LNCaP clone FGC (cell line): ENCODE measurements around the gene CCDC27.

ENCODE experiments used
- DNase-seq: peaks from one replicate; pipeline ENCODE4 v3.0.0-alpha.2; 2011; ENCODE audit warnings: low read depth
- H3K4me3 ChIP-seq: 2 replicates; pipeline ENCODE4 v1.5.1; 2011; ENCODE audit warnings: mild to moderate bottlenecking, low read depth, low read length, control low read depth
- TF ChIP-seq, protein P1 (sequence below): IDR thresholded peaks from 2 replicates; pipeline ENCODE4 v1.5.1; 2012; ENCODE audit warnings: mild to moderate bottlenecking; ENCODE audit not compliant: control insufficient read depth, insufficient read depth; ENCODE audit errors: extremely low read depth

Gene CCDC27

DNA sequence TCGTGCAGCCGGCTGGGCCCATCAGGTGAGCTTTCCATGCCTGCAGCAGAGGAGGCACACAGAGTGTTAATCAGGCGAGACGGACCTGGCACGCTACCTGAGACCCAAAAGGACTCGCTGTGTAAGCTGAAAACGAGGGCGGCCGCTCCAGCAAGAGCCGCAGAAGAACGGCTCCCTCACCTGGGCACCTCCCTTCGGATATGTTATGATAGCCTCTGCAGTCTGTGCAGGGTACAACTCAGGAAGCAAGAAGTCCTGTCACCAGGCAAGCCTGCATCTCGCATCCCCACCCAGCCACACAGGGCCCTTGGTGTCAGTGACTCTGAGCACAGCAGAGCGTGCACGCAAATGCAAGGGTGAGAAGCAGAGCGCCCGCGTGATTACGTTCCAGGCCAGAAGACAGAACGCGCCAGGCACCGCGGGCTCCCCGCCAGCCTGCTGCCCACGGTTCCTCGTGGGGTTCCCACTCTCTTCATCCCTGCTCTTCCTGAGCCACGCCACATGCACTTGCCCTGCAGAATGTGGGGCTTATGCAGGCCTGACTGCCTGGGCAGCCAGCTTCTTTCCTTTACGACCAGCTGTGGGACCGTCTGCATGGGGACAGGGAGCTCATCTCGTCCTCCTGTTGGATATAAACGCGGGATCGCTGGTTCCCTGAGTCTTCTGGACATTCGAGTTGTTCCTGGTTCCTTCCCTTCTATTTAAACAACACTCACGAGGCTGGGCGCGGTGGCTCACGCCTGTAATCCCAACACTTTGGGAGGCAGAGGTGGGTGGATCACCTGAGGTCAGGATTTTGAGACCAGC is 64.3 kb downstream of the CCDC27 start:
- DNase-seq = no peak
- TF ChIP-seq, protein P1, sequence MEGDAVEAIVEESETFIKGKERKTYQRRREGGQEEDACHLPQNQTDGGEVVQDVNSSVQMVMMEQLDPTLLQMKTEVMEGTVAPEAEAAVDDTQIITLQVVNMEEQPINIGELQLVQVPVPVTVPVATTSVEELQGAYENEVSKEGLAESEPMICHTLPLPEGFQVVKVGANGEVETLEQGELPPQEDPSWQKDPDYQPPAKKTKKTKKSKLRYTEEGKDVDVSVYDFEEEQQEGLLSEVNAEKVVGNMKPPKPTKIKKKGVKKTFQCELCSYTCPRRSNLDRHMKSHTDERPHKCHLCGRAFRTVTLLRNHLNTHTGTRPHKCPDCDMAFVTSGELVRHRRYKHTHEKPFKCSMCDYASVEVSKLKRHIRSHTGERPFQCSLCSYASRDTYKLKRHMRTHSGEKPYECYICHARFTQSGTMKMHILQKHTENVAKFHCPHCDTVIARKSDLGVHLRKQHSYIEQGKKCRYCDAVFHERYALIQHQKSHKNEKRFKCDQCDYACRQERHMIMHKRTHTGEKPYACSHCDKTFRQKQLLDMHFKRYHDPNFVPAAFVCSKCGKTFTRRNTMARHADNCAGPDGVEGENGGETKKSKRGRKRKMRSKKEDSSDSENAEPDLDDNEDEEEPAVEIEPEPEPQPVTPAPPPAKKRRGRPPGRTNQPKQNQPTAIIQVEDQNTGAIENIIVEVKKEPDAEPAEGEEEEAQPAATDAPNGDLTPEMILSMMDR = no peak
- no peak overlapping the region for H3K4me3 ChIP-seq

DNA sequence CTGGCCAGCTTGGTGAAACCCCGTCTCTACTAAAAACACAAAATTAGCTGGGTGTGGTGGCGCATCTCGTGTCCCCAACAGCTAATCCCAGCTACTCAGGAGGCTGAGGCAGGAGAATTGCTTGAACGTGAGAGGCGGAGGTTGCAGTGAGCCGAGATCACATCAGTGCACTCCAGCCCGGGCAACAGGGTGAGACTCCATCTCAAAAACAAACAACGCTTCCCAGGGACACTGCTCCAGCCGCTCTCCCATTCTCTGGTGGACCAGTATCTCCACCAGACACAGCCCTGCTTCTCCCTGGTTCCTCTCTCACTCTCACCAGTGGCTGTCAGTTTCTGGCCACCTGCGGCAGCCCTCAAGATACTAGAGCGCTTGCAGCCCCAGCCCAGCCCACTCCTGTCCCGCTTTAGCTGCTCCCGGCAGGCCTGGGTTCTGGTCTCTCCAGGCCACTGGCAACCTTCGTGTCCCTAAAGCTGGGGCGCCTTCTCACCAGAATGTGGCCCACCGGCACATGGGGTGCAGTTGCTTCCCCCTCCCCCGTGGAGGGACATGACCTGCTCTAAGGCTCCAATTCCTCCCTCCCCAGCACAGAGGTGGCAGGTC is 65.0 kb downstream of the CCDC27 start:
- TF ChIP-seq, protein P1 = no peak
- DNase-seq = no peak
- no peak overlapping the region for H3K4me3 ChIP-seq

DNA sequence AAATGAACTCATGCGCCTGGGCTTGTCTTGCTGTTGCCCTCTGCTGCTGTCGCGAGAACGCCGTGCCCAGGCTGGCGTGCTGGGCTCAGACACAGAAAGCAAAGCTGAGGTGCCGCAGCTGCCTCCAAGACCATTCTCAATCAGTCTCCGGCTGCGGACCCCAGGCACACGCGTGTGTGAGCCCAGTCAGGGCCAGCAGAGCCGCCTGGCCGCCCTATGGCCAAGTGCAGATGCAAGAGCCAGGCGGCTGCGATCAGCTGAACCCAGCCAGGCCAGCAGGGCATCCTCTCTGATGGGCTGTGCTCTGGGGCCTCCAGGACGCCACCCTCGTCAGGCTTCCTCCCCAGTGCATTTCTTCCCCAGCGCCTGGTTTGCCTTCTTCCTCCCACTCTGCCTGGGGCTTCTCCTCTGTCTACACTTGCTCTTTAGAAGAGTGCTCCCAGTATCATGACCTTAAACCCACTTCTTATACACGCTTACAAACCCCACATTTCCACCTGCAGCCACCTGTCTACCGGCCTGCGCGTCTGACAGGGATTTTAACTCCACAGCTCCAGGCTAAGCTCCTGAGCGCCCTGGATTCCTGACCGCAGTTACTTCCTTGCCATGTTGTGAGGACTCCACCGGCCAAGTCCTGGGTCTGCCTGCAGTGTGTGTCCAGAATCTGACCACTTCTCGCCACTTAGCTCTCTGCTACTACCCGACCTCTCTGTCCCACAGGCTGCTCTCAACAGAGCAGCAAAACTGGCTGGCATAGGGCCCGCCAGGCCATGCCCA is 65.8 kb downstream of the CCDC27 start:
- TF ChIP-seq, protein P1 = no peak
- no peak overlapping the region for H3K4me3 ChIP-seq
- no peak for DNase-seq

DNA sequence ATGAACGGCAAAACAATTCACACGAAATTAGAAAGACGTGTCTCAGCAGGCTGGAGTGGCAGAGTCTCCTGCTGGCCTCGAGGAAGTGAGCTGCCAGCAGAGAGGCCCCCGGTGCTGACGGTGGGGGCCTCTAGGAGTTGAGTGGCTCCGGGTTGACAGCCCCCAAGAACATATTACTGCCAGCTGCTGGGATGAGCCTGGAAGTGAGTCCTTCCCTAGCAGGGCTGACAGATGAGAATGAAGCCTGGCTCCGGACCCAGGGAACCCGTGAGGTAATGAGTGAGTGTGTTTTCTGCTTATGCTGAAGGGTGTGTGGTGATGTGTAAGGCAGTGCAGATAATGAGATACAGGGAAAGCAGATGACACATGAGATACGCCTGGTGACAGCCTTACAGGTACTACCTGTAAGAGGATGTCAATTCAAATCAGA is 67.5 kb downstream of the CCDC27 start:
- TF ChIP-seq, protein P1 = no peak
- no peak for DNase-seq
- no peak overlapping the region for H3K4me3 ChIP-seq

DNA sequence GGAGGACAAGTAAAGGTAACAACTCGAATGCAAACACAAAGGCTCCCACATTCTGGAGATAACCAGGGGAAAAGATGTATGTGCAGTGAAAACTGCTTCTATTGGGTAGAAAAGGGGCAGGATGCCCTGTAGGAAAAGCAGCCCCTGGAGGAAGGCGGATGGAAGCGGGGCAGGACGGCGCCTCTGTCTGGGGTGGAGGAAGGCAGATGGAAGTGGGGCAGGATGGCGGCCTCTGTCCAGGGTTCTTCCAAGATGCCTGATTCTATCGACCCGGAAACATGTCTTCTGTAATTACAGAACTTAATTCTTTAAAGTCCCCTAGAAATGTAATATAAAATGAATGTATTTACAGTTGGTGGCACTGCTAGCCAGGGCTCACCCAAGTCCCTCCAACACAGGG is 68.1 kb downstream of the CCDC27 start:
- TF ChIP-seq, protein P1 = no peak
- no peak for DNase-seq
- no peak overlapping the region for H3K4me3 ChIP-seq

DNA sequence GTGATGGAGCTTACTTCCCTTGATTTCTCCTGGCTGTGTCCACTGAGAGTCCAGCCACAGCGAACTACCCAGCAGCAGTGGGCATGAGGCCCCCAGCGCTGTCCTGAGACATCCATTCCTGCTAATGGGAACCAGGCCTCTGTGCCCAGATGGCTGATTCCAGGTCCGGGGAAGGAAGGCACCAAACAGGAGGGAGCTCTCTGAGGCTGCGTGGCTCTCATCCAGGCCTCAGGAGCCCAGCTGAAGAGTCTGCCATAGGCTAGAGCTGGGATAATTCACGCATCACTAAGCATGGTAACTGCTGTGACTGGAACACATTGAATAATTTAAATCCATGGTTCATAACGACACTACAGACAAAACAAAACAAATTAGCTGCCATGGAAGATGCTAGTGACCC is 68.8 kb downstream of the CCDC27 start:
- DNase-seq = no peak
- TF ChIP-seq, protein P1 = no peak
- H3K4me3 ChIP-seq = no peak overlapping the region
